ENCODE data around the gene OR10C1. TPM values are rescaled to one million over a fixed set of nuclear protein-coding genes. Genes with fewer than 3 reads are reported as not detected.

Gene OR10C1
- total RNA-seq, 1 experiment from 2014 or later: not detected

- no peak overlapping the region for H3K27ac ChIP-seq (ENCODE audit: low read length)
- BruUV-seq (replicated peaks): no TSS peak
- ATAC-seq: no peak
- in situ Hi-C loops (cut with HindIII; ENCODE audit: low pct_unique_long_range_greater_than_20kb, low sequenced_read_pairs): no loop called here
- no peaks in the 10 kb centered on the region for H3K36me3 ChIP-seq (ENCODE audit: control insufficient read depth, insufficient read depth, low read length)
- H3K4me1 ChIP-seq (ENCODE audit: control insufficient read depth, insufficient read depth, low read length): no peaks in the 10 kb centered on the region
- no peak overlapping the region for H3K4me3 ChIP-seq (ENCODE audit: low read depth in 2 of 2, low read length in 2 of 2)
- CTCF ChIA-PET: no interaction called here
- POLR2A ChIA-PET: no interaction called here
- no peaks in the 10 kb centered on the region for H3K9me3 ChIP-seq (ENCODE audit: control insufficient read depth, insufficient read depth, low read depth, low read length)
- DNase-seq (ENCODE audit: low read depth, low spot score): no peak
- TF ChIP-seq, protein P1, sequence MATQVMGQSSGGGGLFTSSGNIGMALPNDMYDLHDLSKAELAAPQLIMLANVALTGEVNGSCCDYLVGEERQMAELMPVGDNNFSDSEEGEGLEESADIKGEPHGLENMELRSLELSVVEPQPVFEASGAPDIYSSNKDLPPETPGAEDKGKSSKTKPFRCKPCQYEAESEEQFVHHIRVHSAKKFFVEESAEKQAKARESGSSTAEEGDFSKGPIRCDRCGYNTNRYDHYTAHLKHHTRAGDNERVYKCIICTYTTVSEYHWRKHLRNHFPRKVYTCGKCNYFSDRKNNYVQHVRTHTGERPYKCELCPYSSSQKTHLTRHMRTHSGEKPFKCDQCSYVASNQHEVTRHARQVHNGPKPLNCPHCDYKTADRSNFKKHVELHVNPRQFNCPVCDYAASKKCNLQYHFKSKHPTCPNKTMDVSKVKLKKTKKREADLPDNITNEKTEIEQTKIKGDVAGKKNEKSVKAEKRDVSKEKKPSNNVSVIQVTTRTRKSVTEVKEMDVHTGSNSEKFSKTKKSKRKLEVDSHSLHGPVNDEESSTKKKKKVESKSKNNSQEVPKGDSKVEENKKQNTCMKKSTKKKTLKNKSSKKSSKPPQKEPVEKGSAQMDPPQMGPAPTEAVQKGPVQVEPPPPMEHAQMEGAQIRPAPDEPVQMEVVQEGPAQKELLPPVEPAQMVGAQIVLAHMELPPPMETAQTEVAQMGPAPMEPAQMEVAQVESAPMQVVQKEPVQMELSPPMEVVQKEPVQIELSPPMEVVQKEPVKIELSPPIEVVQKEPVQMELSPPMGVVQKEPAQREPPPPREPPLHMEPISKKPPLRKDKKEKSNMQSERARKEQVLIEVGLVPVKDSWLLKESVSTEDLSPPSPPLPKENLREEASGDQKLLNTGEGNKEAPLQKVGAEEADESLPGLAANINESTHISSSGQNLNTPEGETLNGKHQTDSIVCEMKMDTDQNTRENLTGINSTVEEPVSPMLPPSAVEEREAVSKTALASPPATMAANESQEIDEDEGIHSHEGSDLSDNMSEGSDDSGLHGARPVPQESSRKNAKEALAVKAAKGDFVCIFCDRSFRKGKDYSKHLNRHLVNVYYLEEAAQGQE (IDR thresholded peaks at IDR 0.05; ENCODE audit: insufficient read depth in 1 of 2, low read depth in 2 of 2, low read length in 1 of 2): no peak
- TF ChIP-seq CTCF (IDR thresholded peaks at IDR 0.05) (no peak), SIN3A (IDR thresholded peaks at IDR 0.05; ENCODE audit: borderline replicate concordance, insufficient read depth, low read depth, low read length) (no peak), TCF7L2 (IDR thresholded peaks at IDR 0.05; ENCODE audit: low read depth, low read length) (no peak), POLR2AphosphoS5 (IDR thresholded peaks at IDR 0.05; ENCODE audit: low read depth, low read length) (no peak)
- intact Hi-C loops (cut with micrococcal nuclease; ENCODE audit: unreplicated experiment): no loop called here
- H3K27me3 ChIP-seq (ENCODE audit: control insufficient read depth, insufficient read depth, low read length): no peaks in the 10 kb centered on the region; the same call in 1 of the 2 replicates
These were observed 39.6 kb downstream of the OR10C1 start for GRCh38 chr6:29478740-29479139.

- no peak overlapping the region for H3K4me3 ChIP-seq (ENCODE audit: low read depth in 2 of 2, low read length in 2 of 2)
- ATAC-seq (no peak), DNase-seq (ENCODE audit: low read depth, low spot score) (no peak)
- no peaks in the 10 kb centered on the region for H3K36me3 ChIP-seq (ENCODE audit: control insufficient read depth, insufficient read depth, low read length)
- no peak overlapping the region for H3K27ac ChIP-seq (ENCODE audit: low read length)
- TF ChIP-seq SIN3A (IDR thresholded peaks at IDR 0.05; ENCODE audit: borderline replicate concordance, insufficient read depth, low read depth, low read length) (no peak), POLR2AphosphoS5 (IDR thresholded peaks at IDR 0.05; ENCODE audit: low read depth, low read length) (no peak), TCF7L2 (IDR thresholded peaks at IDR 0.05; ENCODE audit: low read depth, low read length) (no peak), CTCF (IDR thresholded peaks at IDR 0.05) (no peak)
- TF ChIP-seq, protein P1 (IDR thresholded peaks at IDR 0.05; ENCODE audit: insufficient read depth in 1 of 2, low read depth in 2 of 2, low read length in 1 of 2): no peak
- ChIA-PET CTCF (no interaction called here), POLR2A (no interaction called here)
- H3K9me3 ChIP-seq (ENCODE audit: control insufficient read depth, insufficient read depth, low read depth, low read length): no peaks in the 10 kb centered on the region
- in situ Hi-C loops (cut with HindIII; ENCODE audit: low pct_unique_long_range_greater_than_20kb, low sequenced_read_pairs): no loop called here
- H3K27me3 ChIP-seq (ENCODE audit: control insufficient read depth, insufficient read depth, low read length): no peaks in the 10 kb centered on the region; the same call in 1 of the 2 replicates
- intact Hi-C loops (cut with micrococcal nuclease; ENCODE audit: unreplicated experiment): no loop called here
- H3K4me1 ChIP-seq (ENCODE audit: control insufficient read depth, insufficient read depth, low read length): no peaks in the 10 kb centered on the region
- BruUV-seq (replicated peaks): no TSS peak
These were observed 40.5 kb downstream of the OR10C1 start for GRCh38 chr6:29479560-29479959.
